BJ (cell line): Measurements from ENCODE around the gene ARHGAP18. TPM values are rescaled to one million over a fixed set of nuclear protein-coding genes. Genes with fewer than 3 reads are reported as not detected.

Experiments
- CTCF ChIA-PET: fragments of 350-600 bp; formaldehyde crosslinking; extraction: SDS; loops from one replicate; lab custom pipeline; 2021; ENCODE audit warnings: antibody characterized with exemption, inconsistent platforms; lab: Yijun Ruan, JAX
- POLR2A ChIA-PET: fragments of 300-600 bp; sonication (Branson Sonifier 250); formaldehyde crosslinking; extraction: SDS; loops from one replicate; lab custom pipeline; 2021; ENCODE audit warnings: antibody characterized with exemption; lab: Charles Lee
- DNase-seq: peaks from one replicate; pipeline ENCODE4 v3.0.0-alpha.2; 2011; ENCODE audit warnings: low read depth
- H3K27me3 ChIP-seq: 2 replicates; pipeline ENCODE4 v1.6.0; 2011; ENCODE audit warnings: low read length; ENCODE audit not compliant: control insufficient read depth, insufficient read depth
- H3K36me3 ChIP-seq: 2 replicates; pipeline ENCODE4 v1.5.1; 2011; ENCODE audit warnings: low read length; ENCODE audit not compliant: control insufficient read depth, insufficient read depth
- H3K4me3 ChIP-seq: 2 replicates; pipeline ENCODE4 v1.5.1; 2011; ENCODE audit warnings: low read depth, mild to moderate bottlenecking, control low read depth, low read length
- CTCF ChIP-seq: IDR thresholded peaks from 2 replicates; pipeline ENCODE4 v1.5.1; 2011; ENCODE audit warnings: low read depth, mild to moderate bottlenecking, control low read depth, inconsistent platforms, low read length, moderate library complexity; ENCODE audit not compliant: insufficient read depth
- polyA plus RNA-seq: library from polyadenylated mRNA; depleted of rRNA; stranded (reverse); fragments of >200 nt; gene quantifications from 2 replicates; pipeline ENCODE4 v1.2.3, GENCODE V29; 2011

The ARHGAP18 gene
- polyA plus RNA-seq, 1 experiment = 9.8 TPM

GRCh38 chr6:129711271-129711631, 1.3 kb upstream of the ARHGAP18 start:
- CTCF ChIA-PET = interaction anchor here (0.6 to 1.0 kb wide), 4 partner anchors 12 to 675 kb away, joined by 3 to 4 read pairs (median 3); no protein-coding TSS in a partner anchor

GRCh38 chr6:129710450-129711270, 683 bp upstream of the ARHGAP18 start:
- no peak for TF ChIP-seq CTCF
- no peaks in the 10 kb centered on the region for H3K36me3 ChIP-seq
- POLR2A ChIA-PET = interaction anchor here (0.6 to 0.9 kb wide), 2 partner anchors 8 to 38 kb away, joined by 3 to 5 read pairs; no protein-coding TSS in a partner anchor
- CTCF ChIA-PET = interaction anchor here (0.6 to 1.3 kb wide), 7 partner anchors 14 to 674 kb away, joined by 3 read pairs; no protein-coding TSS in a partner anchor
- no peaks in the 10 kb centered on the region for H3K27me3 ChIP-seq
- peak overlapping the region; percentile 56 for H3K4me3 ChIP-seq
- no peak for DNase-seq

More at GRCh38 chr6:129711271-129711631, 1.3 kb upstream of the ARHGAP18 start:
- no peak for DNase-seq
- POLR2A ChIA-PET = no interaction called here
- H3K27me3 ChIP-seq = no peaks in the 10 kb centered on the region
- H3K4me3 ChIP-seq = no peak overlapping the region
- no peak for TF ChIP-seq CTCF
- H3K36me3 ChIP-seq = no peaks in the 10 kb centered on the region

- no peak for TF ChIP-seq CTCF
- CTCF ChIA-PET = interaction anchor here (0.9 to 1.3 kb wide), 4 partner anchors 21 to 108 kb away, joined by 3 read pairs; no protein-coding TSS in a partner anchor
- H3K27me3 ChIP-seq = no peaks in the 10 kb centered on the region
- DNase-seq = no peak
- H3K36me3 ChIP-seq = no peaks in the 10 kb centered on the region
- peak overlapping the region; percentile 56 for H3K4me3 ChIP-seq
- POLR2A ChIA-PET = interaction anchor here (0.9 kb wide), 1 partner anchor 36 kb away, joined by 3 read pairs; no protein-coding TSS in a partner anchor
Measured at GRCh38 chr6:129709196-129709768, 695 bp downstream of the ARHGAP18 start.

- no peak for DNase-seq
- H3K4me3 ChIP-seq = peak overlapping the region; percentile 56
- H3K36me3 ChIP-seq = no peaks in the 10 kb centered on the region
- no peak for TF ChIP-seq CTCF
- H3K27me3 ChIP-seq = no peaks in the 10 kb centered on the region
- ChIA-PET POLR2A (no interaction called here), CTCF (interaction anchor here (0.9 to 1.3 kb wide), 3 partner anchors 22 to 48 kb away, joined by 3 read pairs; no protein-coding TSS in a partner anchor)
Measured at GRCh38 chr6:129708496-129709195, 1.3 kb downstream of the ARHGAP18 start.
